ENCODE results near the gene ADISSP.

DNA sequence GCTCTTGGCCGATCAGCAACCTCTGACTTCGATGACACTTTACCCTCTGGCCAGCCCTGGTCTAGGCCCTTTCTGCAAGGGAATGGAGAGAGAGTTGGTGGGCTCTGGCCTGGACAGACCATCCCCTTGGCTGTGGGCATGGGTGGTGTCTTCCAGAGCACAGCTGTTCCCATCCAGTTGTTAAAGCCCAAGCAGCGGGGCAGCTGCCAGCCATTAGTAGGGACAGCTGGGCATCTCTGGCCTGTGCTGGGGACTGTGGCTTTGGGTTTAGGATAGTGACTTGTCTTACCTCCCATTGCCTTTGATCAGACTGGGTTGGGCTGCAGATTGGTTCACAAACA, 31.3 kb upstream of the ADISSP start:
- TF ChIP-seq CTCF (IDR thresholded peaks at IDR 0.05) (no peak), POLR2A (IDR thresholded peaks at IDR 0.05) (no peak)

Data from tibial nerve (tissue), 3 donors.